Measurements from ENCODE around the gene MTERF4. TPM values are rescaled to one million over a fixed set of nuclear protein-coding genes. Genes with fewer than 3 reads are reported as not detected.
A peak's percentile ranks its signal among the peaks of the same experiment; 100 is the strongest.

Gene MTERF4
- total and polyA plus RNA-seq, 10 of the 15 experiments (the other 5 are each of a cell fraction or from before 2014, with no cell fraction given), result 36.7 to 69.1 (median 45.5) TPM

GRCh38 chr2:241096979-241097378, 5.1 kb downstream of the MTERF4 start (continued):
- TF ChIP-seq USF2 (IDR thresholded peaks at IDR 0.05; ENCODE audit: borderline replicate concordance, low read depth, low read length) (no peak), ZNF687 (IDR thresholded peaks at IDR 0.05) (0 out of 2 replicates have a peak, but pooled peaks have one; percentile 77), GABPA (IDR thresholded peaks at IDR 0.05; ENCODE audit: low read depth) (no peak), KLF5 (IDR thresholded peaks at IDR 0.05; ENCODE audit: partially characterized antibody) (no peak), SUPT20H (IDR thresholded peaks at IDR 0.05; ENCODE audit: borderline replicate concordance, control insufficient read depth, low read depth, low read length) (no peak), CEBPB (IDR thresholded peaks at IDR 0.05; ENCODE audit: borderline replicate concordance in 1 of 2, low read depth in 2 of 2, low read length in 2 of 2) (no peak; a peak in 1 of 4 replicates), MYC (IDR thresholded peaks at IDR 0.05; ENCODE audit: insufficient read depth, insufficient read length, insufficient replicate concordance, low read length, severe bottlenecking) (no peak), NFXL1 (IDR thresholded peaks at IDR 0.05; ENCODE audit: borderline replicate concordance) (no peak), ETV6 (conservative IDR thresholded peaks at IDR 0.05 in 1 of 2, IDR thresholded peaks at IDR 0.05 in 1 of 2; ENCODE audit: borderline replicate concordance in 1 of 2, low read depth in 1 of 2) (peak in 1 of 2 experiments; percentile 74; a peak in 1 of 4 replicates), HSF1 (IDR thresholded peaks at IDR 0.05; ENCODE audit: low read depth, low read length) (no peak), ESRRA (IDR thresholded peaks at IDR 0.05; ENCODE audit: low read length) (no peak), ZNF622 (IDR thresholded peaks at IDR 0.05) (no peak), SRF (IDR thresholded peaks at IDR 0.05; ENCODE audit: low read depth in 2 of 2, low read length in 2 of 2) (no peak), TBL1XR1 (IDR thresholded peaks at IDR 0.05; ENCODE audit: low read depth, low read length) (peak; percentile 69; the same call in 1 of the 2 replicates), WRNIP1 (IDR thresholded peaks at IDR 0.05; ENCODE audit: borderline replicate concordance, low read depth, low read length) (no peak), FOXM1 (IDR thresholded peaks at IDR 0.05; ENCODE audit: low read depth, low read length) (peak; percentile 95; the same call in 1 of the 2 replicates), CBX3 (IDR thresholded peaks at IDR 0.05; ENCODE audit: borderline replicate concordance, low read depth) (no peak), SIN3A (IDR thresholded peaks at IDR 0.05; ENCODE audit: low read depth, low read length) (no peak), STAT1 (conservative IDR thresholded peaks at IDR 0.05) (no peak)
- TF ChIP-seq, protein P1, sequence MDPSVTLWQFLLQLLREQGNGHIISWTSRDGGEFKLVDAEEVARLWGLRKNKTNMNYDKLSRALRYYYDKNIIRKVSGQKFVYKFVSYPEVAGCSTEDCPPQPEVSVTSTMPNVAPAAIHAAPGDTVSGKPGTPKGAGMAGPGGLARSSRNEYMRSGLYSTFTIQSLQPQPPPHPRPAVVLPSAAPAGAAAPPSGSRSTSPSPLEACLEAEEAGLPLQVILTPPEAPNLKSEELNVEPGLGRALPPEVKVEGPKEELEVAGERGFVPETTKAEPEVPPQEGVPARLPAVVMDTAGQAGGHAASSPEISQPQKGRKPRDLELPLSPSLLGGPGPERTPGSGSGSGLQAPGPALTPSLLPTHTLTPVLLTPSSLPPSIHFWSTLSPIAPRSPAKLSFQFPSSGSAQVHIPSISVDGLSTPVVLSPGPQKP (IDR thresholded peaks at IDR 0.05; ENCODE audit: low read depth, low read length), result no peak
